Breast epithelium (tissue), 4 donors: ENCODE measurements around the gene KANSL2. TPM values are rescaled to one million over a fixed set of nuclear protein-coding genes. Genes with fewer than 3 reads are reported as not detected.
"Not testable (repeated sequence)": the region's sequence is repeated elsewhere in the genome, so short reads cannot be mapped to it uniquely, and the experiment has no call there.

Experiments
- DNase-seq, 2 donors: peaks; one replicate each; pipeline ENCODE4 v3.0.0-alpha.2; 2019; ENCODE audit warnings: low spot score in 2 of 2
- H3K27ac ChIP-seq, 2 donors: fragments of 200-600 bp; sonication (generic) in 1 of 2; one replicate each; pipeline ENCODE4 v1.5.1; 2016 to 2019; ENCODE audit warnings: mild to moderate bottlenecking in 1 of 2
- H3K27me3 ChIP-seq, 2 donors: fragments of 200-600 bp; sonication (generic) in 1 of 2; one replicate each; pipeline versions ENCODE4 v1.5.1 to v1.6.0; 2017 to 2019; ENCODE audit warnings: control low read depth in 1 of 2, mild to moderate bottlenecking in 1 of 2
- H3K36me3 ChIP-seq: fragments of 200-600 bp; one replicate; pipeline ENCODE4 v1.5.1; 2019
- H3K4me1 ChIP-seq, 2 donors: fragments of 200-600 bp; sonication (generic); one replicate each; pipeline ENCODE4 v1.5.1; 2016 to 2019; ENCODE audit warnings: control low read depth in 1 of 2
- H3K4me3 ChIP-seq, 3 donors: fragments of 200-600 bp; sonication (generic); 1 replicate in 2 of 3; 2 replicates in 1 of 3; pipeline ENCODE4 v1.5.1; 2016 to 2019; ENCODE audit warnings: mild to moderate bottlenecking in 3 of 3, moderate library complexity in 2 of 3
- H3K9me3 ChIP-seq, 2 donors: fragments of 200-600 bp; sonication (generic) in 1 of 2; one replicate each; pipeline ENCODE4 v1.5.1; 2016 to 2019; ENCODE audit warnings: control low read depth in 1 of 2
- POLR2A ChIP-seq: fragments of 450-650 bp; IDR thresholded peaks from one replicate; pipeline ENCODE4 v1.6.1; 2016; ENCODE audit warnings: antibody characterized with exemption, mild to moderate bottlenecking, moderate library complexity
- POLR2AphosphoS5 ChIP-seq, 3 donors: sonication (generic); formaldehyde crosslinking; IDR thresholded peaks; one replicate each; pipeline ENCODE4 v1.6.1; 2017; ENCODE audit warnings: antibody characterized with exemption in 3 of 3
- intact Hi-C: fragments of 100-400 bp; cut with DNase I; formaldehyde crosslinking; loops from one replicate; pipeline ENCODE4 v1.15.1; 2023; ENCODE audit warnings: low total_unique reads
- total RNA-seq, 3 donors: library from RNA; depleted of rRNA; stranded (reverse); fragments of >200 nt; gene quantifications; one replicate each; pipeline ENCODE4 v1.1.0, GENCODE V29; 2016
- TF ChIP-seq, protein P1 (sequence below), 3 donors: fragments of 450-650 bp; IDR thresholded peaks; one replicate each; pipeline ENCODE4 v1.5.1; 2016 to 2017; ENCODE audit warnings: antibody characterized with exemption in 3 of 3, mild to moderate bottlenecking in 3 of 3, moderate library complexity in 3 of 3

The KANSL2 gene
- total RNA-seq, 3 donors from 2014 or later = 48.0 to 113 (median 76.4) TPM

DNA sequence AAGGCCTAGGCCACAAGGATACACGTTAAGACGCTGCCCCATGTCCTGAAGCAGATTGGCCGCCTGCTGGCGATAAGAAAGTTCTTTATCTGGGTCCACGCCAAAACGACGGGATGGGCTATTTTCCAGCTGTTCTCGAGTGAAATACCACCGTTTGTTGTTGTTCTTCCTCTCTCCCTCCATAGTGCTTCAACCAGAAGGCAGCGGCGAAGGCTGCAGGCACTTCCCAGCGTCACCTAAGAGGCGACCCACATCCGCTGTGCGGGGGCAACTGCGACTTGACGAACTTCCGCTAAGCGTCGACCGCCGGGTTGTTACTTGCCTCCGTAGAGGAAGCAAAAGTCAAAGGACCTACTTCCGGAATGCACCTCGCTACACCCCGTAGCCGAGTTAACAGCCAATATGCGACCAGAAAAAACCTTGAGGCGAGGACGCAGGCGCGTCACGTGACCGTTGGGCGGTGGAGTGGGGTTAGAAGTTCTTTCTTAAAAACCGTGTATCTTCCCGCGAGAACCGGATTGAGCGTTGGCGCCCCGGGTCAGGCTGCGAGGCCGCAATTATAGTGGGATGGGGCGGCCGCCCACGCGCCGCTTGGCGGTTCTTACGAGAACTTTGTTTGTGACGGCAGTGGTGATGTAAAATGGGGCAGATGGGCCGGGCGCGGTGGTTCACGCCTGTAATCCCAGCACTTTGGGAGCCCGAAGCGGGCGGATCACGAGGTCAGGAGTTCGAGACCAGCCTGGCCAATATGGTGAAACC lies 34.6 kb upstream of the KANSL2 start, which contains the start of gene CCNT1:
CCNT1 (minus strand) TSS at position 215 of the 759 bp plus-strand sequence; CDS start at position 183, 32 bp downstream.
- peak within 1 kb of the TSS; percentile 95 to 96 for H3K27ac ChIP-seq
- H3K27me3 ChIP-seq = no peaks in the 10 kb centered on the region
- H3K36me3 ChIP-seq = no peaks in the 10 kb centered on the region
- peak; percentile 99 for DNase-seq
- peaks cover 0 to 12% of the 10 kb centered on the region in 2 donors for H3K4me1 ChIP-seq
- intact Hi-C loops = no loop called here
- H3K4me3 ChIP-seq = peak within 1 kb of the TSS; percentile 76 to 81 (median 79)
- TF ChIP-seq POLR2A (peak; percentile 74), POLR2AphosphoS5 (IDR thresholded peaks at IDR 0.05) (peak in 2 of 3 donors; percentile 95 to 97)
- TF ChIP-seq, protein P1, sequence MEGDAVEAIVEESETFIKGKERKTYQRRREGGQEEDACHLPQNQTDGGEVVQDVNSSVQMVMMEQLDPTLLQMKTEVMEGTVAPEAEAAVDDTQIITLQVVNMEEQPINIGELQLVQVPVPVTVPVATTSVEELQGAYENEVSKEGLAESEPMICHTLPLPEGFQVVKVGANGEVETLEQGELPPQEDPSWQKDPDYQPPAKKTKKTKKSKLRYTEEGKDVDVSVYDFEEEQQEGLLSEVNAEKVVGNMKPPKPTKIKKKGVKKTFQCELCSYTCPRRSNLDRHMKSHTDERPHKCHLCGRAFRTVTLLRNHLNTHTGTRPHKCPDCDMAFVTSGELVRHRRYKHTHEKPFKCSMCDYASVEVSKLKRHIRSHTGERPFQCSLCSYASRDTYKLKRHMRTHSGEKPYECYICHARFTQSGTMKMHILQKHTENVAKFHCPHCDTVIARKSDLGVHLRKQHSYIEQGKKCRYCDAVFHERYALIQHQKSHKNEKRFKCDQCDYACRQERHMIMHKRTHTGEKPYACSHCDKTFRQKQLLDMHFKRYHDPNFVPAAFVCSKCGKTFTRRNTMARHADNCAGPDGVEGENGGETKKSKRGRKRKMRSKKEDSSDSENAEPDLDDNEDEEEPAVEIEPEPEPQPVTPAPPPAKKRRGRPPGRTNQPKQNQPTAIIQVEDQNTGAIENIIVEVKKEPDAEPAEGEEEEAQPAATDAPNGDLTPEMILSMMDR (IDR thresholded peaks at IDR 0.05) = peak; percentile 52 to 65 (median 52)
- H3K9me3 ChIP-seq = peaks cover 0 to 11% of the 10 kb centered on the region in 2 donors

DNA sequence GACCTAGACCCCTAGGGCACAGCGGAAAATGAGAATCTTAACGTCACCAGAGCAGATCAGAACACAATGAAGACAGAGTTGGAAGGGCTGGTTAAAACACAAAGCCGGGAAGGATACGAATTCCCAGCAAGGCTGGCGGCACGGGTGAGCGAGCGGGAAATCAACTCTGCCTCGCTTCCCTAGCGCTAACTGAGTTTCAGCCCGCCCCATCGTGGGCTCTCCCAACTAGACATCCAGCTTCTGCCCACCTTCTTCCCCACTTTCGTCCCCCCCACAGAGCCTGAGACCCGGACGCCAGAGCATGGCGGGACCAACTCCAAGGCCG lies 34.1 kb upstream of the KANSL2 start:
- Histone ChIP-seq H3K9me3 (peaks cover 0 to 11% of the 10 kb centered on the region in 2 donors), H3K36me3 (no peaks in the 10 kb centered on the region), H3K27me3 (no peaks in the 10 kb centered on the region), H3K4me1 (peaks cover 0 to 12% of the 10 kb centered on the region in 2 donors), H3K27ac (peak overlapping the region; percentile 95 to 96), H3K4me3 (peak overlapping the region; percentile 76 to 81 (median 79))
- intact Hi-C loops = no loop called here
- TF ChIP-seq, protein P1 (IDR thresholded peaks at IDR 0.05) = no peak
- no peak for TF ChIP-seq POLR2A
- TF ChIP-seq POLR2AphosphoS5 (IDR thresholded peaks at IDR 0.05) = no peak
- DNase-seq = no peak

DNA sequence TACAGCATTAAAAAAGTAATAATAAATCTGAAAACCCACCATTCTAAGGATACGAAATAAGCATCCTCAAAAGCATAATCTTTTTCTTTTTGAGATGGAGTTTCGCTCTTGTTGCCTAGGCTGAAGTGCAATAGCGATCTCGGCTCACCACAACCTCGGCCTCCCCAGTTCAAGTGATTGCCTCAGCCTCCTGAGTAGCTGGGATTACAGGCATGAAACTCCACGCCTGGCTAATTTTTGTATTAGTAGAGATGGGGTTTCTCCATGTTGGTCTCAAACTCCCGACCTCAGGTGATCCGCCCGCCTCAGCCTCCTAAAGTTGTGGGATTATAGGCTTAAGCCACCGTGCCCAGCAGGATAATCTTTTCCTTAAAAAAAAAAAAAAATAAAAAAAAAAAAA lies 30.2 kb upstream of the KANSL2 start:
- no peak for DNase-seq
- Histone ChIP-seq H3K36me3 (no peaks in the 10 kb centered on the region), H3K4me1 (peaks cover 0 to 12% of the 10 kb centered on the region in 2 donors)

GRCh38 chr12:48698822-48699221 lies 16.8 kb upstream of the KANSL2 start:
- intact Hi-C loops, H3K4me3 ChIP-seq, H3K27me3 ChIP-seq, H3K4me1 ChIP-seq, H3K36me3 ChIP-seq, H3K27ac ChIP-seq, H3K9me3 ChIP-seq, DNase-seq: not testable (repeated sequence)

More for the DNA sequence above, 30.2 kb upstream of the KANSL2 start:
- Histone ChIP-seq H3K27me3 (no peaks in the 10 kb centered on the region), H3K9me3 (no peaks in the 10 kb centered on the region), H3K4me3 (no peak overlapping the region), H3K27ac (no peak overlapping the region)
- TF ChIP-seq POLR2A = no peak
- TF ChIP-seq, protein P1 (IDR thresholded peaks at IDR 0.05) = no peak
- TF ChIP-seq POLR2AphosphoS5 (IDR thresholded peaks at IDR 0.05) = no peak
- intact Hi-C loops = no loop called here

DNA sequence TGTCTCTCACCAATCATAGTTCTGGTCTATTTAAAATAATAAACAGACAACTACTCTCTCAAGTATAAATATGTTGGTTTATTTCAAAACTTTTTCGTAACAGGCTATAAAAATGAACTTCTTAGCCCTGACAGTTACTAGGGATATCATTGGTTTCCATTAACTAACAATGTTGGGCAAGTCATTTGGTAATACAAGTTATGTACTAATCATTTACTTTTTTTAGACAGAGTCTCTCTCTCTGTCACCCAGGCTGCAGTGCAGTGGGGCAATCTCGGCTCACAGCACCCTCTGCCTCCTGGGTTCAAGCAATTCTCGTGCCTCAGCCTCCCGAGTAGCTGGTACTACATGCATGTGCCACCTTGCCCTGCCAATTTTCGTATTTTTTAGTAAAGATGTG lies 14.6 kb upstream of the KANSL2 start:
- no peak overlapping the region for H3K4me3 ChIP-seq
- no peaks in the 10 kb centered on the region for H3K27me3 ChIP-seq
- no peaks in the 10 kb centered on the region for H3K4me1 ChIP-seq
- no peak overlapping the region for H3K27ac ChIP-seq
- no peaks in the 10 kb centered on the region for H3K9me3 ChIP-seq
- DNase-seq = no peak
- TF ChIP-seq, protein P1 (IDR thresholded peaks at IDR 0.05) = no peak
- TF ChIP-seq POLR2AphosphoS5 (IDR thresholded peaks at IDR 0.05) = no peak
- no peak for TF ChIP-seq POLR2A
- peaks cover 18% of the 10 kb centered on the region for H3K36me3 ChIP-seq
- intact Hi-C loops = no loop called here
